ENCODE measurements around the gene BPIFB4. TPM values are rescaled to one million over a fixed set of nuclear protein-coding genes. Genes with fewer than 3 reads are reported as not detected.

The BPIFB4 gene
- total RNA-seq, 1 experiment from 2014 or later: not detected

DNA sequence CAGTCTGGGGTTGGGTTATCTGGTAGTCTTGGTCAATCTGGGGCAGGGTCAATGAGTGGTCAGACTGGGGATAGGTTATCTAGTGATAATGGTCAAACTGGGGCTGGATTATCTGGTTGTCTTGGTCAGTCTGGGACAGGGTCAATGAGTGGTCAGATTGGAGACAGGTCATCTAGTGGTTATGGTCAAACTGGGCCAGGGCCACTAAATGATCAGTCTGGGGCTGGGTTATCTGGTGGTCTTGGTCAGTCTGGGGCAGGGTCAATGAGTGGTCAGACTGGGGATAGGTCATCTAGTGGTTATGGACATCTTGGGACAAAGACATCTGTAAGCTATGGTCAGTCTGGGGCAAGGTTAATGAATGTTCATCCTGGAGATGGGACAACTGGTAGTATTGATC, 60.0 kb downstream of the BPIFB4 start:
- H4K20me1 ChIP-seq (ENCODE audit: insufficient read depth): no peaks in the 10 kb centered on the region
- H3K9me2 ChIP-seq (ENCODE audit: insufficient read depth): no peaks in the 10 kb centered on the region
- no peaks in the 10 kb centered on the region for H3K9me3 ChIP-seq (ENCODE audit: insufficient read depth, low read depth)
- no peak for TF ChIP-seq CTCF (conservative IDR thresholded peaks at IDR 0.05)
- no peak for TF ChIP-seq EZH2 (IDR thresholded peaks at IDR 0.05; ENCODE audit: low read depth)
- no peaks in the 10 kb centered on the region for H3F3A ChIP-seq (ENCODE audit: insufficient read depth, low read depth)
- ChIA-PET POLR2A (ENCODE audit: unreplicated experiment) (no interaction called here), CTCF (no interaction called here)
- H3K27me3 ChIP-seq (ENCODE audit: insufficient read depth, low read depth): peaks cover 11% of the 10 kb centered on the region; the same call in 1 of the 2 replicates
- no TSS peak for BruUV-seq (replicated peaks)
- H3K27ac ChIP-seq: no peak overlapping the region
- no peaks in the 10 kb centered on the region for H3K4me1 ChIP-seq (replicated peaks; ENCODE audit: insufficient read depth)
- no peaks in the 10 kb centered on the region for H3K36me3 ChIP-seq (ENCODE audit: low read depth)
- intact Hi-C loops (cut with micrococcal nuclease; ENCODE audit: unreplicated experiment): no loop called here
- H2AFZ ChIP-seq: no peak overlapping the region
- H3K4me3 ChIP-seq: no peak overlapping the region
- DNase-seq: no peak
- H3K79me2 ChIP-seq (ENCODE audit: low read depth): no peaks in the 10 kb centered on the region
- H3K4me2 ChIP-seq: no peak overlapping the region

DNA sequence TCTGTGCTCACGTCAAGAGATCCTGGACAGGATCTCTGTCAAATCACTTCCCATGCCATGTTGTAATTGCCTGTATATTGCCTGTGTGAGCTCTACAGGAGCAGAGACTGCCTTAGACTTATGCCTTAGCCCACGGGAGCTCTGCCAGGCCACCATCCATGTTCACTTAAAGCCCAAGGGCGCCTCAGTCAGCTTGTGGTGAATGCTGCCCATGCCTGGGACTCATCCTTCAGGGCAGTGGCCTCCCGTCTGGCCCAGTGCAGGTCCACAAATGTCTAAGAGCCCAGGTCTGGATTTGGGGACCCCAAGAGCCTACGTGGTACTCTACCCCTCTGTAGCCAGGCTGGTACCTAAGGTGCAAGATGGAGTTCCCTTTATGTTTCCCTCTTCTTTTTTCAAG, 66.1 kb downstream of the BPIFB4 start:
- no peak for DNase-seq
- no peaks in the 10 kb centered on the region for H3K9me3 ChIP-seq (ENCODE audit: insufficient read depth, low read depth)
- no peaks in the 10 kb centered on the region for H3F3A ChIP-seq (ENCODE audit: insufficient read depth, low read depth)
- H3K9me2 ChIP-seq (ENCODE audit: insufficient read depth): no peaks in the 10 kb centered on the region
- H4K20me1 ChIP-seq (ENCODE audit: insufficient read depth): no peaks in the 10 kb centered on the region
- ChIA-PET CTCF (no interaction called here), POLR2A (ENCODE audit: unreplicated experiment) (no interaction called here)
- H3K4me1 ChIP-seq (replicated peaks; ENCODE audit: insufficient read depth): no peaks in the 10 kb centered on the region
- H3K27me3 ChIP-seq (ENCODE audit: insufficient read depth, low read depth): peaks cover 37% of the 10 kb centered on the region
- BruUV-seq (replicated peaks): no TSS peak
- no peaks in the 10 kb centered on the region for H3K36me3 ChIP-seq (ENCODE audit: low read depth)
- no peak for TF ChIP-seq EZH2 (IDR thresholded peaks at IDR 0.05; ENCODE audit: low read depth)
- no peaks in the 10 kb centered on the region for H3K79me2 ChIP-seq (ENCODE audit: low read depth)
- H3K27ac ChIP-seq: no peak overlapping the region
- H2AFZ ChIP-seq: no peak overlapping the region
- no peak overlapping the region for H3K4me3 ChIP-seq
- intact Hi-C loops (cut with micrococcal nuclease; ENCODE audit: unreplicated experiment): no loop called here
- no peak overlapping the region for H3K4me2 ChIP-seq

- DNase-seq: no peak
- CTCF ChIA-PET: no interaction called here
- intact Hi-C loops (cut with micrococcal nuclease; ENCODE audit: unreplicated experiment): no loop called here
- Histone ChIP-seq H3K9me3 (ENCODE audit: insufficient read depth, low read depth) (no peaks in the 10 kb centered on the region), H3F3A (ENCODE audit: insufficient read depth, low read depth) (no peaks in the 10 kb centered on the region), H3K4me3 (no peak overlapping the region), H3K36me3 (ENCODE audit: low read depth) (no peaks in the 10 kb centered on the region), H2AFZ (no peak overlapping the region), H4K20me1 (ENCODE audit: insufficient read depth) (no peaks in the 10 kb centered on the region), H3K79me2 (ENCODE audit: low read depth) (no peaks in the 10 kb centered on the region), H3K27me3 (ENCODE audit: insufficient read depth, low read depth) (peaks cover 46% of the 10 kb centered on the region), H3K27ac (no peak overlapping the region), H3K9me2 (ENCODE audit: insufficient read depth) (no peaks in the 10 kb centered on the region), H3K4me2 (no peak overlapping the region), H3K4me1 (replicated peaks; ENCODE audit: insufficient read depth) (no peaks in the 10 kb centered on the region)
- POLR2A ChIA-PET (ENCODE audit: unreplicated experiment): no interaction called here
- BruUV-seq (replicated peaks): no TSS peak
- no peak for TF ChIP-seq CTCF (conservative IDR thresholded peaks at IDR 0.05)
- TF ChIP-seq EZH2 (IDR thresholded peaks at IDR 0.05; ENCODE audit: low read depth): no peak
Observed at GRCh38 chr20:33147299-33147698, 67.9 kb downstream of the BPIFB4 start.

DNA sequence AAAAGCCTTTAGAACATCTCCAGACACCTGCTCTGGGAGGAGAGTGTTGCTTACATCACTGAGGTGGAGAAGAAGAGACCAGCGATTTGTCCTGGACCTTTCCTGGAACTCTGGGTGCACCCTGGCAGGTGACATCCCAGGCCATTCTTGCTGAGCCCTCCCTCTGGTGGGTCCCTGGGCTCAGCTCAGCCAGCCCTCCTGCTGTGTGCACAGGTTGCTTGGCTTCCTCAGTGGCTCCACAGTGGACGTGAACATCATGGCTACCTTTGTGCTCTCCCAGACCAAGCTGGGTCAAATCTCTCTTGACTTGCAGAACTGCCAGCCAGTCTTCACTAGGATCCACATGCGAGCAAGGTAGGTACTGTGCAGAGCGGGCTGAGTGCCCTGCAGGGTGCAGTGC, 68.6 kb downstream of the BPIFB4 start:
- H3K27me3 ChIP-seq (ENCODE audit: insufficient read depth, low read depth): peaks cover 51% of the 10 kb centered on the region
- no peak for DNase-seq
- no TSS peak for BruUV-seq (replicated peaks)

More for the DNA sequence above, 68.6 kb downstream of the BPIFB4 start:
- ChIA-PET POLR2A (ENCODE audit: unreplicated experiment) (no interaction called here), CTCF (no interaction called here)
- Histone ChIP-seq H3K9me2 (ENCODE audit: insufficient read depth) (no peaks in the 10 kb centered on the region), H3K4me1 (replicated peaks; ENCODE audit: insufficient read depth) (no peaks in the 10 kb centered on the region), H4K20me1 (ENCODE audit: insufficient read depth) (no peaks in the 10 kb centered on the region), H3K27ac (no peak overlapping the region), H3K79me2 (ENCODE audit: low read depth) (no peaks in the 10 kb centered on the region), H3K4me3 (no peak overlapping the region), H3K36me3 (ENCODE audit: low read depth) (no peaks in the 10 kb centered on the region), H3K9me3 (ENCODE audit: insufficient read depth, low read depth) (no peaks in the 10 kb centered on the region), H3K4me2 (no peak overlapping the region), H2AFZ (no peak overlapping the region), H3F3A (ENCODE audit: insufficient read depth, low read depth) (no peaks in the 10 kb centered on the region)
- intact Hi-C loops (cut with micrococcal nuclease; ENCODE audit: unreplicated experiment): no loop called here
- TF ChIP-seq EZH2 (IDR thresholded peaks at IDR 0.05; ENCODE audit: low read depth): no peak
